Measurements from ENCODE around the gene DAPK2. TPM values are rescaled to one million over a fixed set of nuclear protein-coding genes. Genes with fewer than 3 reads are reported as not detected.
A peak's percentile ranks its signal among the peaks of the same experiment; 100 is the strongest.

DAPK2 gene
- total RNA-seq, 1 donor from 2014 or later = 5.0 TPM

DNA sequence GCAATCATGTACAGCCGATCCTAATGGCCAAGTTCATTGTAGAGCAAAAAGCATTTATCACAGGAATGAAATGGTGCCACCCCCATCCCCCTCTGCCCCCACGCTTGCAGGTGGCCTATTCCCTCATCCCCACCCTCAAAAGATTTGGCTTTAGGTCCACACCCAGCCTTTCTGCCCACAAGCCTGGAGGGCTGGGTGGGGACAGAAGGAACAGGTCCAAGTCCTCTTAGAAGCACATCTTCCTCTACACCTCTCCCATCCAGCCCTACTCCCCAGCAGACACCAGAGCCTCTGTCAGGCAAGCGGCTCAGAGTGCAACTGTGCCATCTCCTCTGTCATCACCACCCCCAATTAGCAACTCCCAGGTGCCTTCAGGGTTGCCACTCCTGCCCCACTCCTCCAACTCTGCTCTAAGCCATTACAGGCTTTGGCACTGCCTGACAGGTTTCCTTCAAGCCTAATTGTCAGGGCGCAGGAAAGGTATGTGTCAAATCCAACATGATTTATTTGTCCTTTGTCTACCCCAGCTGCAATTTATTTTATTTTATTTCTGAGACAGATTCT is 49.4 kb downstream of the DAPK2 start:
- no peak for DNase-seq

DNA sequence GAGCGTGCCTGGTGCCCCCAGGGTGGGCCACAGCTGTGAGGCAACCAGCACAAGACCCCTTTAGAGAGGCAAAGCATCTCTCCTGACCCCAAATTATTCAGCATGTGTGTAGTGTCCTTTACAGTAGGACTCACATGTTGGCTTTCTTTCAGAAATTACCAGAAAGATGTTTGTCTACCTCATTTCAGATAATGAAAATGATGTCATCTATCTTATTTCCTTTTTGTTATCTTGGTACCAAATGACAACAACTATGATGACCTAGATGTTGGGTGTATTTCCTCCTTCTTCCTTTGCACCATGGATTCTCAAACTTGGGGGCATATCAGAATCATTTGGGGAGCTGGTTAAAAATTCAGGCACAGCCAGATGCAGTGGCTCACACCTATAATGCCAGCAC is 50.5 kb downstream of the DAPK2 start:
- DNase-seq = no peak

DNA sequence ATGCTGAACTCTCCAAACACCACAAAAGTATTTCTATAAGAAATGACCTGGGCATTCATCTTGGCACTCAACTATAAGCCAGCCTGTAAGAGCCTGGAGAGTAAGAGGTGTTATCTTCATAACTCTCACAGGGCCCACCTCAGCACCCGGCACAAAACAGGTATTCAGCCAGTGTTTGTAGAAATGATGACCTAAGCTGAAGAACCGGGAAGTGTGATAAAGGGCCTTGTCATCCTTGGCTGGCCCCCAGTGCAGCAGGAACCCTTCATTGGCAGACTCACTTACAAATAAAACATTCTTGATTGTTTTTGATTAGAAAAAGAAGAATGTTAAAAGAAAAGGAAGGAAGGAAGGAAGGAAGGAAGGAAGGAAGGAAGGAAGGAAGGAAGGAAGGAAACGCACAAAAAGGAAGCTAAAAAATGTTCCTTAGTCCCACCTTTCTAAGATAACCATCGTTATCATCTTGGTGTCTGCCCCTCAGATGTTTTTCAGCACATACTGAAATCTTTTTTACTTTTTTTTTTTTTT is 52.1 kb downstream of the DAPK2 start:
- no peak for DNase-seq

DNA sequence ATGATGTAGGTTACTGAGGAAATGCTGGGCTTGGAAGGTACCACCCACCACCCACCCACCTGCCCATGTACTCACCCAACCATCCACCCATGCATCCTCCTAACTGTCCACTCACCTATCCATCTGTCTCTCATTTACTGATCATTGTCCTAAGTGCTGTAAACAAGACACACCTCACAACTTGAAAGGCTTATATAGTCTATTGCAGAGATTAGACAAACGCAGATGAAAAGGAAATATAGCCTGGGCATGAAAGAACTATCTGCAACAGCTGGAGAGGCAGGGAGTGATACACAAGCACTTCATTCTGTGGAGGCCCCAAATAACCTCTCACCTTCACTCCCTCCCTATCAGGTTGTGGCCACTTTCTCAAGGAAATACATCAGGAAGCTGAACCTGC is 54.0 kb downstream of the DAPK2 start:
- DNase-seq = no peak

DNA sequence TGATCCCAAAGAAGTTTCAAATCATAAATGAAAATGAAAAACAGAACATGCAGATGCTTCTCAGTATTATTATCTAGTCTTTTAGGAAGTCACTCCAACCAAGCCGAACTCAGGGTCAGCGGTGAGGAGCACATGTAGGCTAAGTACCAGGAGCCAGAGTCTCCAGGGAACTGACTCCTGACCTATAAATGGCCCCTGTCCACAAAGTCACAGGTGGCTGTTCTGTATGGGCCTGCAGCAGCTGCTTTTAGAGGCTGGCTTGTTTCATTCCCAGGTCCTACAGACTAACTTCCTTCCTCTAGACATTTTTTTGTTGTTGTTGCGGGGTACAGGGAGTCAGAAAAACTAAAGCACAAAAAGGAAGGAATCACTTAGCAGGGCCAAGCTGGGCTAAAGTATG is 54.6 kb downstream of the DAPK2 start:
- no peak for DNase-seq

DNA sequence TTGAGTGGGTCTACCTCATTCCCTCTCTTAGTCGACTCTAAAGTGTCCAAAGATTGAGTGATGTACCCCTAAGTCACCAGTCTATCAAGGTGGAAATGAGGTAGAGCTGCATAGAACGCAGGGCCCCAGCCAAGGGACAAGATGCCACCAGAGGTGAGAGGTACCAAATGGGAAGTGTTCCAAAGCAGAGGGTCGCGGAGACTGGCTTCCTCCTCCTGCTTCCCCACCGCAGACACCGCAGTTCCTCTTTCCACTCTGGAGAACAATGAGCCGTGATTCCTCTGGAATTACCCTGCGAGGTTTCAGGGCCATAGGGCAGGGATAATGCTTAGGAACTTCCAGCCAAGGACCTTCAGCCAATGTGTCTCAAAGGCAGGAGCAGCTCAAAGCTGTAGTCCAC is 55.8 kb downstream of the DAPK2 start:
- no peak for DNase-seq

DNA sequence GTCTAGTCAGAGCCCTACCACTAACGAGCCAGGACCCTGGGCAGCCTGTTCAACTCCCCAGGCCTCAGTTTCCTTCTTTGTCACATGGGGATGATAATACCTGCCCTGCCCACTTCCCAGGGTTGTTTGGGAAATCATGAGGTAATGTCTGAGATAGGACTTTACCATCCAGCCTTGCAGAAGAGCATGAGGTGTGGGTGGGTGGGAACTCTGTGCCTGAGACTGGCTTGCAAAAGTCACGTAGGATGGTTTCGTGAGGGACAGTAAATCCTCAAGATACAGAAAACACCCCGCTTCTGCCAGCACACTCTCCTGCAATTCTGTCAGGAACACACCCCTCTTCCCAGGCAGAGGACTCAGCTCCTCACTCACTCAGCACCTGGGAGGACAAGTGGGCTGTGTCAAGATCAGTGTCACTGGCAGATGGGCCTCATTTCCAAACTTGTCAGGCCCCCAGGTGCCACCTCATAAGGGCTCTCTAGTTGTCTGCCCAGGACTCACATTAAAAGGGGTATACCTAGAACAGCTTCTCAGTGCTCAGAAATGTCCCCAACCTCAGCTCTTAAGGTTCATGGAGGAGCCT is 58.4 kb downstream of the DAPK2 start:
- no peak for DNase-seq

DNA sequence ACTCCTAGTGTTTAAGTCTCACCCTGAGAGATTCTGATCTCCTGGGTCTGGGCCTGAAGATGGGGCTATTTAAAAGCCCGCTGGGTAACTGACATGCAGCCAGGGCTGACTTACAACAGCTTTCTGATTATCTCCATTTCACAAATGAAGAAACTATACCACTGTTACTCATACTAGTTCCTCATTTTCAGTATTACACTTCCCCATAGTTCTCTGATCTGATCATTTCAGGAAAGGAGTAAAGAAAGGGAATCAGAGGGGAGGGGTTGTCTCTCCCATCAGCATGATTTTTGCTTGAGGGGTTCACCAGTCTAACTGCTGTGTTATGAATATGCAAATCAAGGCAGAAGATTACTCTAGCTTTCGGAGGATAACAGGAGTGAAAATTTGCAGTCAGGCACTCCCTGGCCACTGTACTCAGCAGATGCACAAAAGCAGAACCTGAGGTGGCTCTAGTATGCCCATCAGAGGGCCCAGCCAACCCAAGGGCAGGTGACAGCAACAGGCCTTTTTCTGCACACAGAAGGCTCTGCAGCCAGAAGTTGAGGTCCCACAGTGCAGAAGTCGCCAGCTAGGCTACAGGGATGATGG is 59.4 kb downstream of the DAPK2 start:
- no peak for DNase-seq

DNA sequence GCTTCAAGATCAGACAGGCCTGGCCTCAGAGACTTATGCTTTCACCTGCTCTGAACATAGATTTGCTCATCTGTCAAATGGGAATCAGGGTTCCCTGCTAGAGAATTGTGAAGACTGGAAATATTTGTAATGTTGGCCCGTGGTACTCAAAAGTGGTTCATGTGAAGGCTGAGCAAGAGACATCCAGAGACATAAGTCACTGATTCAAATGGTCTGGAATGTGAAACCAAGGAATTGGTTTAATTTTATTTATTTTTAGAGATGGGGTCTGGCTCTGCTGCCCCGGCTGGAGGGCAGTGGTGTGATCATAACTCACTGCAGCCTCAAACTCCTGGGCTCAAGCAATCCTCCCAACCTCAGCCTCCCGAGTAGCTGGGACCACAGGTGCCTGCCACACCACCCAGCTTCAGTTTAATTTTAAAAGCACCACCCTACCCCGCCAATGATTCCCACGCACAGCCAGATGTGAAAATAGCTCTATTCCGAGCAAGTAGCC is 60.1 kb downstream of the DAPK2 start:
- DNase-seq = no peak

DNA sequence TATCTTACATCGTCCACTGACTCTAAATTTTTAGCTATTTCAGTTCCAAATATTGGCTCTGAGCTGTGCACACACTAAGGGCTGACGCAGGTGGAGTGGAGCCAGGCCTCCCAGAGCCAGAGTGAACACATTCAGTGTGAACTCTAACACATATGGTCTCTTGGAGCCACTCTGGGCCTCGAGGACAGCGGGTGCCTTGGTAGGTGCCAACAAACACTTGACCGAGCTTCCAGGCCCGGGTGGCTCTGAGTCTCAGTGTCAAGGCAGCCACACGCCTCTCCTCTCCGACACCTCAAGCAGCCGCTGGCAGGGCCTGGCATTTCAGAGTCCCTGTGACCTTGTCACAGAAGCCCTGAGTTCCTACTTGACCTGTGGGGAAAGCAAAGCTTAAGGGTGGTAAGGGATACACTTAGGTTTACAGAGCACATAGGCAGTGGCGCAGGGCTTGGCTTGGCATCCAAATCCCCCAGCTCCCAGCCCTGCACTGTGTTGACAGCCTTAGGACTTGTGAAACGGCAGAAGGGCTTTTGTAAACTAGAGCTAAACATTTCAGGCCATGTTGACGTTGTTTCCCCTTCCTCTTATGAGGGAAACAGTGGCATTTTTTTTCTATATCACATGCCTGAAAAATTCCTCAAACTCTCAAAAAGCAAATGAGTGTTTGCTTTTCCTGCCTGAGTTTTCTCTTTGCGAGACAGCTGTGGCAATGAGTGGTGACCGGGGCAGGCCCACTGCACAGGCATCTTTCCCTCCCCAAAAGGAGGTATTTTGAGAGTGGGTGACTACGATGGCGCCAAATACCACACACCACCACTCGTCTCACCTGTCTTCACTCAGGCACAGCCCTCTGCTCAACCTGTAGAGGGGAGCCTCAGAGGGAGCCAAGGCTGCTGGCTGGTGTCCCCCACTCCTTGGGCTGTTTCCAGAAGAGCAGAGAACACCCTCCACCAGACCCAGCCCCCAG is 60.8 kb downstream of the DAPK2 start:
- DNase-seq = peak; percentile 31

DNA sequence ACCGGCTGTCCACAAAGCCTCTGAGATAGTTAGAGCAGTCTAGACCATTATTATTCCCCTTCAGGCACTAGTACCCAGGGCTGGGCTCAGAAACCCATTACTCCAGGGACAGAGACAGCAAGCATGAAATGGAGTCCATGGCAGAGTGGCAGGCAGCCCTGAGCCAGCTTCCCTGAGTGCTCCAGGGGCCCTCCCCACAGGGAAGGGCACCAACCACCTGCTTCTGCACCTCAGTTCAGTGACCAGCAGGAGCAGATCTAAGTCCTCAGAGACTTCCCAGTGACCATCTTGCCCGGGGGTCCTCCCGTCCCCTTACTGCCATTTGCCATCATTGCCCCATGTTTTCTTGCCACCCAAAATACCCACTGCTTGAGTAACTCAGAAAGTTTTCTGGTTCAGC is 62.0 kb downstream of the DAPK2 start:
- DNase-seq = no peak

DNA sequence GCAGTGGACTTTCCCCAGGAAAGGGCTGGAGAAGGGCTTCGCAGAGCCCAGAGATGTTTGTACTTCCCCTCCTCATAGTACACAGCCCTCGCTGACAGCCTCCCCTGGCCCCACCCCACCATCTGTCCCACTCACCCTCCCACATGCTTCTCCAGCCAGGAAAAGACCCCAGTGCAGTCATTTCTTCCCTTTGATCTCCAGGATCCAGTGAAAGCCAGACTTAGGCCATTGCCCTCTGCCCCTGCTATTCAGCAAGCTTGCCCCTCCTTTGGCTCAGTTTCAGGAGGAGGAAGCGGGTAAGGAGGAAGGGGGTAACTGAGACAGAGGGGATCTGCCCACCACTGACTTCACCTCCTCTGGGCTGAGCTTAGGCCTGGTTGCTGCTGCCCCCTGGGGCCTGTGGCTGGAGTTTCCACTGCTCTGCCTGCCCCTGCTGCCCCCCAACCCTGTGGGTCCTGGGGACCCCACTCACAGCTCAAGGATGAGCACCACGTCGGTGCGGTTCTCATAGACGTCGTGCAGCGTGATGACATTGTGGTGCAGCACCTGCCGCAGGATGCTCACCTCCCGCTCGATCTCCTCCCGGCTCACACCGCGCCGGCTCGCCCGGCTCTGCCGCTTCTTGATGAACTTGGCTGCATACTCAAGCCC is 63.1 kb downstream of the DAPK2 start:
- no peak for DNase-seq

DNA sequence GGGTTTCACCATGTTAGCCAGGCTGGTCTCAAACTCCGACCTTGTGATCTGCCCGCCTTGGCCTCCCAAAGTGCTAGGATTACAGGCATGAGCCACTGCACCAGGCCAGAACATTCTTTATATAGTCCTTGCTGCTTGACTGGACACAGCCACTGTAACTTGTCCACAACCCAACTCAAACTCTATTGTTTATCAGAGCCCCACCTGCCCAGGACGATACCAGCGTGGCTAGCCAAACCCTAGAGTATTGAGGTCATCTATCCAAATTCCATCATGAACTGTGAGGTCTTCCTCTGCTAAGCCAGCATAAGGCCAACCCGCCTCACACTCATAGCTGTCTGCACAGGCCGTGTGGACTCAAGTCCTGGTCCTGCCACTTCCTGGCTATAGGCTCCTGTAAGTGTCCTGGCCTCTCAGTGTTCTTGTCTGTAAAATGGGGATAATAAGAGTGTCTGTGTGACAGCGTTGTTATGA is 63.9 kb downstream of the DAPK2 start:
- no peak for DNase-seq

DNA sequence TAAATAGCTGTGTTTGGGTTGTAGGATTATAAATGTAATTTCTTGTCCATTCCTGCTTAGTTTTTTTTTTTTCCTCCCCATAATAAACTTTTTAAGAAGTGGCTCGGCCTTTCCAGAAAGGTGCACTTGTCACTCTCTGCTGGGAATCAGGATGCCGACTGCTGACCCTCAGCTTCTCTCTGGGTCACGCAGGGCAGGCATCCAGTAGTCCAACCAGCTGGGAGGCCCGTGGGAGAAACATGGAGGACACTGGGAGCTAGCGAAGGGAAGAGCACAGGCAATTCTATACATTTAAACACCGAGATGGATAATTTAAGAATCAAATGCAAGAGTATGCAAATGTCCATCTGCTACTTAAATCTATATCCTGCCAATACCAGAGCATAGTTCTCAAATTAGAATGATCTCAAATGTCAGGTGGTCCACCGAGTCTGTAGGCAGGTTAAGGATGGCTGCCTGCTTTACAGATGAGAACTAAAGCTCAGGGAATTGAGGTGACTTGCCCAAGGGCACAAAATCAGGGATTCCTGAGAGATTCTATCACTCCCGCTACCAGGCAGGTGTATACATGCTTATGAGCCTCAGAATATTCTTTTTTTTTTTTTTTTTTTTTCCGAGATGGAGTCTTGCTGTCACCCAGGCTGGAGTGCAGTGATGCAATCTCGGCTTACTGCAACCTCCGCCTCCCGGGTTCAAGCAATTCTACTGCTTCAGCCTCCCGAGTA is 64.5 kb downstream of the DAPK2 start:
- no peak for DNase-seq

DNA sequence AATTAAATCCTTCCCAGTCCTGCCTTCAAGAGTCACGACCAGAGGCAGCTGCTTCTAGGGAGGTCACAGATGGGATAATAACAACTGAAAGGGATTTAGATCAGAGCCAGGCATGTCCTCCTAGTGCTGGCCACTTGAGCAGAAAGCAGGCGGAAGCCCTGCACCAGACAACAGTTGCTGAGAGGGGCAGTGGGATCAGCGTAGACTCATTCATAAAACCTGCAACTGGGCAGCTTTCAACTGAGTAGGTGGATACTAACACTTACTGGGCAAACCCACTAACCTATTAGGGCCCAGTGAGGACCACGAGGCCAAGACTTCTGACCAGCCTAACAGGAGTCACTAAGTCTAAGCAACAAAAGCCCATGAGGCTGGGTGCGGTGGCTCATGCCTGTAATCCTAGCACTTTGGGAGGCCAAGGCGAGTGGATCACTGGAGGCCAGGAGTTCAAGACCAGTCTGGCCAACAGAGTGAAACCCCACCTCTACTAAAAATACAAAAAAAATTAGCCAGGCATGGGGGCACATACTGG is 67.0 kb downstream of the DAPK2 start:
- no peak for DNase-seq

DNA sequence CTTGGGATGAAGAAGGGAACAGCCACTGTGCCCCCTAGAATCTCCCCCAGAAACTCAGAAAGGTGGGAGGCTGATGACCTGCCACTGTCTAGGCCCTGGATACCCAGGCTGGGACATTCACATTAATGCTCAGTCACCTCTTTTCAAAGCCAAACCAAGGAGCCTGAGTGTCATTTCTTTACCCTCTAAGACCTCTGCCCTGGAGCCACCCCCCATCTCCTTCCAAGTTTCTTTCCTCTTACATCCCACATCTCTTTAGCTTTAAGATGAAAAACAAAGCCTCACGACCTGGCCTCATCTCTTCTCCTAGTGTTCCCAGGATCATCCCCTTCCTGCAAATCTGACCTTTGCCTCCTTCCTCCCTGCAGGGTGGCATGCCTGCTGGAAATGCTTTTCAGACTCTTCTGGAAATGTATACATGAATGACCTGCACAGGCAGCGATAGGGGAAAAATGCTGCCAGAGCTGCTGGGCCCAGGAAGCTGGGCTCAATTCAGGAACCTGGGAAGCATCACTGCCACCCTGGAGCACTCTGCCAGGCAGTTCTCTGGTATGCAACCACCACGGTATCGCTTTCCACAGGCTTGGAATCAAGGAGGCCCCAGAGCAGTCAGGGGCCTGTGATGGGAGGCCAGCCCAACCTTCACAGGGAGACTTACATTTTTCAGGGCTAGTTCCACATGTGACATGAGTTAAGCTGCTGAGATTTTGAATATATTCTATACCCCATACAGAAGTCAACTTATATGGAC is 67.6 kb downstream of the DAPK2 start:
- no peak for DNase-seq

DNA sequence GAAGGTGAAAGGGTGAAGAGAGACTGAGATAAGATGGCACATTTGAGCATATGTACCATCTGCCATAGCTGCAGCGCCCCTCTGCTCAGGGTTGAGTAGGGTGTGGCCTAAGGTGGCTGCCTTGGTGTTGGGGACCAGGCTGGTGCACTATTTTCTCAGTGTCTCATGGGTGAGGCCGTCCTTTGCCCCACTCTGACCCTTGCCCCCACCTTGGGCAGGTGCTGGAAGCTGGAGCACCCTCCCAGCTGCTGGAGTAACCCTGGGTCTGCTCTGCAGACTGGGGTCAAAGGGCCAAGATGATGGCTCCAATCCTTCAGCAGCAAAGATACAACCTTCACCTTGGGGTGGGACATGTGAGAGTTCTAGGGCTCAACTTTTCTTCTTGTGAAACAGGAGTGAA is 69.2 kb downstream of the DAPK2 start:
- DNase-seq = no peak

DNA sequence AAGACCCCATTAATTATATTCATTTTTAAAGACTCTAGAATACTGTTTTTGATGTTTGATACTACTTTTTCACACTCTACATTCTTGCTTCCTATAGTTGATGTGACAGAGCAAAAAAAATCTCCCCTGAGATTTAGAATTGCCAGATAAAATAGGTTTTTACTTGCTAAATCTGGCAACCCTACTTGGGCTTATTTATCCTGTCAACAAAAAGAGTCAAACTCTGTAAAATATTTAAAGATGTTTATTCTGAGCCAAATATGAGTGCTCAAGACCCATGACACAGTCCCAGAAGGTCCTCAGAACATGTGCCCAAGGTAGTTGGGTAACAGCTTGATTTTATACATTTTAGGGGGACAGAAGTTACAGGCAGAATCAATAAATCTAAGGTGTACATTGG is 72.3 kb downstream of the DAPK2 start:
- DNase-seq = no peak

DNA sequence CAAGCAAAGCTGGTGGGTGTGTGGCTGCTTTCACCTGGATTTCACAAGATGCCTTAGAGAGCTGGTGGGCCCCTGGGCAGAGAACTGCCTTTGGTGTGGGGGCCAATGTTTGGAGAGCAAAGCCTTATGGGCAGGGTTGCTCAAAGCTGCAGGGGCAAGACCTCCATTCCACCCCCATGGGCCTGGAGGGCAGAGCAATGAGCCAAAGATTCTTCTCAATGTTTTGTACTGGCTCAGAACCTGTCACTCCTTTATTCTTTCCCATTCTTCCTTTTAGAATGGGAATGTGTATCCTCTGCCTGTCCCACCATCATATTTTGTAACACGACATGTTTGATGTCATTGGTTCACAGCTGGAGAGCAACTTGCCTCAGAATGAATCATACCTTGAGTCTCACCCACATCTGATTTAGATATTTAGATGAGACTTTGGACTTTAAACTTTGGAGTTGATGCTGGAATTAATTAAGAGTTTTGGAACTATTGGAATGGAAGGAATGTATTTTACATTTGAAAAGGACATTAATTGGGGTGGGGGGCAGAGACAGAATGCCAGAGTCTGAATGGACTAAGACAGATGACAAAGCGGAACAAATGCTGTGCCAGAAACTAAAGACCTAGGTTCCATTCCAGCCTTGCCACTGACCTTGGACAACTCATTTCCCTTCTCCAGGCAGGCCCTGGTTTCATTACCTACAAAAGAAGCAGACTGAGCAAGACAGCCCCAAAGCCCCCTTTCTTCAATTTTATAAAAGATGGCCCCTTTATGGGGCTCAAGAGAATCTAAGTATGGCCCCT is 72.9 kb downstream of the DAPK2 start:
- DNase-seq = no peak

DNA sequence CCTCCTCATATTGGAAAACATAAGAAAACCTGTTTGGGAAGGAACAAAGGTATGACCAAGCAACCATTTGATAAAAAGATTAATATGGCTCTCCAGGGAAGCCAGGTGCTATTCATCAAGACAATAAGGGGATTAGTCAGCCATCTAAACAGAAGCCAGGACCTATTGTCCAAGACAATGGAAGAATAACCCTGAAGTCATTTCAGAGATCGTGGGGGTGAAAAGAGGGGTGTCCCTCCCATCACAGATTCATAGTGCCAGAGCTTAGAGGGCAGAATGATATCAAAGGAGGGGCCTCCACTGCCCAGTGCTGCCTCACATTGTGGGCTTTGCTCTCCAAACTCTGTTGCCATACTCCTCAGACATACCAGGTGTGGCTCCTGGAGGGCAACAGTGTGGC is 73.5 kb downstream of the DAPK2 start:
- no peak for DNase-seq

All from occipital lobe (tissue), 2 donors.